Heart left ventricle (tissue), 13 donors: ENCODE results near the gene NEUROD4.

ENCODE experiments used
- CTCF ChIP-seq, 12 donors: fragments of 200-600 bp; sonication (generic) in 4 of 12; IDR thresholded peaks; one replicate each; pipeline versions ENCODE4 v1.5.0 to v1.8.0; 2018 to 2022; ENCODE audit warnings: antibody characterized with exemption in 12 of 12, mild to moderate bottlenecking in 5 of 12
- POLR2A ChIP-seq, 2 donors: fragments of 450-650 bp; IDR thresholded peaks; one replicate each; pipeline ENCODE4 v1.6.1; 2017; ENCODE audit warnings: antibody characterized with exemption in 2 of 2, mild to moderate bottlenecking in 2 of 2, moderate library complexity in 2 of 2
- donor health status: ischemic (EF 13 %, LVEDD 7.1; RV severe dilation, severe dysfunction).
- donor health status: DM: no; HTN: yes; CAD: no.
- donor health status: DM: no; HTN: no; CAD: no.
- donor health status: ischemic (EF 25% LVEDD 6.9; RV normal size, moderate dysfunction).
- donor health status: ischemic (EF 25% LVEDD 5.7; RV mildly dilated, moderate dysfunction).
- donor health status: ischemic (EF 35%, LVEDD 5.7; RV mildly dilated, moderate dysfunction).
- donor health status: nonischemic (EF 11% LVEDD 7.7; RV severe dilation, severe dysfunction).
- donor health status: DM: yes; HTN: yes; CAD: no.
- donor health status: PGD.
- donor health status: ischemic (EF 29% LVEDD 5.4; RV normal size, mild dysfunction).
- donor health status: nonischemic (EF 23%, LVEDD 6.1; RV moderate dilation, normal function).

DNA sequence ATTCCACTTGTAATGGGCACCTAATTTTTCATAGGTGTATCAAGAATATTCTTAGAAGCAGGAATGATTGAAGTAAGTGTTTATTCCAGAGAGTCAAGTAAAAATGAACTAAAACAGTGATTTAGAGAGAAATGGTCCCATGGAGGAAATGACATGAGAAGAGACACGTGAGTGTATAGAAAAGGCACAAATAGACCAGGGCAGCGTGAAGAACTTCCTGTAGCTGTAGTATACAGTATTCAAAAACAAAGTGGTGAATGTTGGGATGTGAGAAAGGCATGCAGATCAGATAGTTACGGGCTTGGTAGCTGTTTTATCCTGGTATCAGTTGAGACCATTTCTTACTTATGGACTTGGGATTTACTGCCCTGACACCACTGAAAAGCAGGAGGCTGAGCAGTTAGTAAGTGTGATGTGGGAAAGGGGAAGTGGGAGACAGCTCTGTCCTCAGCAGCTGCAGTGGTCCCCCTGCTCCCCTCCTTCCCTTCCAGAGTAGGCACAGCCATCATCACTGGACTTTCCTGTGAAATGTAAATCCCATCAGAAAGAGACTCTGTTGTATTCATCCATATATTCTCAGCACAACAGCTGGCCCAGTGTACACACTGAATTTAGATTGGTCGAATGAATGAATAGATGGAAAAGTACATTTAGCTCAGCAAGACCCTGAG is 18.4 kb upstream of the NEUROD4 start:
- TF ChIP-seq POLR2A (IDR thresholded peaks at IDR 0.05) (no peak), CTCF (IDR thresholded peaks at IDR 0.05) (no peak)
